HG03097 (cell line): Measurements from ENCODE around the gene KIAA1328.

ENCODE experiments used
- ATAC-seq: cut with Tn5 transposase; IDR thresholded peaks from one replicate; pipeline ENCODE4 v1.9.1; 2021; ENCODE audit not compliant: unreplicated experiment, low FRiP score

KIAA1328 gene

GRCh38 chr18:37270038-37270665, 441.2 kb downstream of the KIAA1328 start:
- no peak for ATAC-seq

DNA sequence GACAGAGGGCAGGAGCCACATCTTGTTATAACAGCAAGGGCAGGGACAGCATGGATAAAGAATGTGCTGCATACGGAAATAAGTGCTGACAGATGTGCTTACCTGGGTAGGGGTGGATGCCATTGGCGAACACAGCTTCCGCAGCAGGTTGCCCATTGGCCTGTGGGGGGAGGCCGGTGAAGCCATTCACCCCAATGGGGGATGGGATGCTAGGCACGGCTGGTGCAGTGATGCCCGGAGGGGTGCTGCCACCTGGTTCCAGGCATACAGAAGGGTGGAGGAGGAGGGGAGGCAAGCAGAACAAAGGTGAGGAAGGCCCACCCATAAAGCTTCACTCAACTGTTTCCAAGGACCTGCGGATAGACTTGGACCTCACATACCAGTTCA, 441.7 kb downstream of the KIAA1328 start:
- ATAC-seq, result no peak

DNA sequence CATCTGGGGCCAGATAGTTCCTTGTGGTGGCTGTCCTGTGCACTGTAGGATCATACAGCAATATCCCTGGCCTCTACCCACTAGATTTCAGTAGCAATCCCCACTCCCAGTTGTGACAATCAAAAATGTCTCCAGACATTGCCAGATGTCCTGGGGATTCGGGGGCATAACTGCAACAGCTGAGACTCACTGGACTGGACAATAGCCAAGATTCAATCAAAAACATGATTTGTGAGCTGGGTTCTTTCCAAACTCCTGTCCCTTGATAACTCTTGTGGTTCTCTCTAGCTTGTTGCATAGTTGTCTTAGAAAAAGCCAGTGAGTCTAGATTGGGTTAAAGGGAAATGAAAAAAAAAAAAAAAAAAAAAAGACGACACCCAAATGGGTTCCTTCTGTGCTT, 443.3 kb downstream of the KIAA1328 start:
- ATAC-seq, result no peak

DNA sequence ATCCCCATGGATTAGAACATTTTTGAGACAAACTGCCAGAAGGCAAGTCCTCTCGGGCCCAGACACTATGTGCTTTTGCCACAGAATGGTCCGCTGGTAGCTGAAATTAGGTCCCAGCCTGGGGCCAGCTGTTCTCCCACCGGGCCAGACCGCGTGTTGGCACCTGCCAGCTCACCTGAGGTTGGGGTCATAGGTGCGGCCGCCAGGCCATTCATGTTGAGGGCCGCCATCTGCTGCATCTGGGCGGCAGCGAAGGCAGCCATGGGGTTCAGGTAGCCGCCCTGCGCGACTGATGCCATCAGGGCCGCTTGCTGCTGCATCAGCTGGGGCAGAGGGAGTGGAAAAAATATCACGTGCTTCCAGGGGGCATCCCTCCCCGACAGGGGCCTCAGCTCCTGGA, 443.9 kb downstream of the KIAA1328 start:
- ATAC-seq, result no peak

DNA sequence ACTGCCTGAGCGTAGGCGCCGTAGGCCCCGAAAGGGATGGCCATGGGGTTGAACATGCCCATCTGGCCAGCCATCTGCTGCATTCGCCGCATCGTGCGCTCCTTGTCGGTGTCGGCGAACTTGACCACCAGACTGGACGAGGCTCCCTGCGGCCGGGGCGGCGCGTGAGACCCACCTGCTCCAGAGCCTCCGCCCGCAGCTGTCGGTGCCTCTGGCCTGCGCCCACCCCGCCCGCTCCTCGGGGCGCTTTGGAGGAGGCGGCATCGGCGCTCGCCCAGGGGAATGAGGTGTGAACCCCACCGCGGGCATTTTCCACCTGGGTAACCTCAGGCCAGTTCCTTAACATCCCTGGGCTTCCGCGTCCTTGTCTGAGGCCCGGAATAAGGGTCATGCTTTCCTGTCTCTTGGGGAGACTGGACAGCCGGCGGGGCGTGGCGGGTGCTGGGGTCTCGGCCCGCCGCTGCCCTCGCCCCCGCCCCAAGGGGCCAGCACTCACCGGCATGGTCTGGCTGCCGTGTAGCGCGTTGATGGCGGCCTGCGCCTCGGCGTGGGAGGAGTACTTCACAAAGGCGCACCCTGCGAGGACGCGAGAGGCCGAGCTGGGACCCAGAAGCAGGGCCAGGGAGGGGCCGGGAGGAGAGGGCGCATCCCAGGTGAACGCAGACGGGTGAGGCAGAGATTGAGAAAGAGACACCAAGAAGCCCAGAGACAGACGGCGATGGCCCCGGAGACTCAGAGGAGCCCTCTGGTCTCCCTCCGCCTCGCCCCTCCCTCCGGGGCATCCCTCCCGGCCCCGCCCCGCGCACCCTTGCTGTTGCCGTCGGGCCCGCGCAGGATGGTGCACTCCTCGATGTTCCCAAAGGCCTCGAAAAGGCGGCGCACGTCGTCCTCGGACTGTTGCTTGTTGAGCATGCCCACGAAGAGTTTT, 445.6 kb downstream of the KIAA1328 start:
- ATAC-seq, result no peak

GRCh38 chr18:37275237-37275741, 446.4 kb downstream of the KIAA1328 start:
- no peak for ATAC-seq

DNA sequence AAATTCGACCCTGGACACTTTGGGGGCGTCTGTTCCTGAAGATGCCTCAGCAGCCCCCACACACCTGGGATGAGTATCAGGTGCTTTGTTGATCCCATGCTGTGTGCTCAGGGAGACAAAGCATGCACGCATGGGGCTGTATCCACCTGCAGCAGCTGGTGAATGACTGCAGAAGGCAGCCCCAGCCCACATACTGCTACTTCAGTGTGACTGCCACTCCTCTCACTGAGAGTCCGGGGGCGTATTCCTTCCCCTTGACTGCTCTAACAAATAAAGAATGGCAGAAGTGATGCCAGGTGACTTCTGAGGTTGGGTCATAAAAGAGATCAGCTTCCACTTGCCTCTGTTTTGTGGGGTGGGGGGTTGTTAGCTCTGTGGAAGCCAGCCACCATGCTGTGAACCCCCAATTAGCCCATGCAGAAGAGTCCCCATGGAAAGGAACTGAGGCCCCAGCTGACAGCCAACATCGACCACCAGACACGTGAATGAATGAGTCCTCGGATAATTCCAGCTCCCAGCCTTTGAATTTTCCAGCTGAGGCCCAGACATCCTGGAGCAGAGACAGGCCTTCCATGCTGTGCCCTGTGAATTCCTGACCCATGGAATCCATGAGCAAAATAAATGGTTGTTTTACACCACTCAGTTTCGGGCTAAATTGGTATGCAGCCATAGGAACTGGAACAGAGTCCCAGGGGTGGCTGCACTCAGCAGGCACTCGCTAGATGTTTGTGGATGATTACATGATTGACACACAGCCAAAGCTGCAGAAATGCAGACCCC, 447.4 kb downstream of the KIAA1328 start:
- ATAC-seq, result no peak

- no peak for ATAC-seq
These were observed 448.9 kb downstream of the KIAA1328 start for GRCh38 chr18:37277804-37278203.
